ENCODE data around the gene DCLK2.

GRCh38 chr4:150098214-150098613 lies 20.0 kb downstream of the DCLK2 start:
- TF ChIP-seq ZBTB17 (tag by site-specific recombination; IDR thresholded peaks at IDR 0.05) (no peak), CTCF (tag by site-specific recombination; IDR thresholded peaks at IDR 0.05) (no peak), ZNF121 (tag by site-specific recombination; IDR thresholded peaks at IDR 0.05) (no peak)
- TF ChIP-seq, protein P1, sequence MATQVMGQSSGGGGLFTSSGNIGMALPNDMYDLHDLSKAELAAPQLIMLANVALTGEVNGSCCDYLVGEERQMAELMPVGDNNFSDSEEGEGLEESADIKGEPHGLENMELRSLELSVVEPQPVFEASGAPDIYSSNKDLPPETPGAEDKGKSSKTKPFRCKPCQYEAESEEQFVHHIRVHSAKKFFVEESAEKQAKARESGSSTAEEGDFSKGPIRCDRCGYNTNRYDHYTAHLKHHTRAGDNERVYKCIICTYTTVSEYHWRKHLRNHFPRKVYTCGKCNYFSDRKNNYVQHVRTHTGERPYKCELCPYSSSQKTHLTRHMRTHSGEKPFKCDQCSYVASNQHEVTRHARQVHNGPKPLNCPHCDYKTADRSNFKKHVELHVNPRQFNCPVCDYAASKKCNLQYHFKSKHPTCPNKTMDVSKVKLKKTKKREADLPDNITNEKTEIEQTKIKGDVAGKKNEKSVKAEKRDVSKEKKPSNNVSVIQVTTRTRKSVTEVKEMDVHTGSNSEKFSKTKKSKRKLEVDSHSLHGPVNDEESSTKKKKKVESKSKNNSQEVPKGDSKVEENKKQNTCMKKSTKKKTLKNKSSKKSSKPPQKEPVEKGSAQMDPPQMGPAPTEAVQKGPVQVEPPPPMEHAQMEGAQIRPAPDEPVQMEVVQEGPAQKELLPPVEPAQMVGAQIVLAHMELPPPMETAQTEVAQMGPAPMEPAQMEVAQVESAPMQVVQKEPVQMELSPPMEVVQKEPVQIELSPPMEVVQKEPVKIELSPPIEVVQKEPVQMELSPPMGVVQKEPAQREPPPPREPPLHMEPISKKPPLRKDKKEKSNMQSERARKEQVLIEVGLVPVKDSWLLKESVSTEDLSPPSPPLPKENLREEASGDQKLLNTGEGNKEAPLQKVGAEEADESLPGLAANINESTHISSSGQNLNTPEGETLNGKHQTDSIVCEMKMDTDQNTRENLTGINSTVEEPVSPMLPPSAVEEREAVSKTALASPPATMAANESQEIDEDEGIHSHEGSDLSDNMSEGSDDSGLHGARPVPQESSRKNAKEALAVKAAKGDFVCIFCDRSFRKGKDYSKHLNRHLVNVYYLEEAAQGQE (tag by site-specific recombination; IDR thresholded peaks at IDR 0.05), result no peak
